TTC549 (cell line): Measurements from ENCODE around the gene FAM50B.

Source experiments
- FAIRE-seq: peaks from 2 replicates; lab custom pipeline; 2012; peaks lifted over from hg19 to GRCh38; lab: Jason Lieb, UNC

The FAM50B gene

GRCh38 chr6:3873051-3873450 lies 23.9 kb downstream of the FAM50B start:
- no peak for FAIRE-seq

GRCh38 chr6:3874069-3874468 lies 24.9 kb downstream of the FAM50B start:
- FAIRE-seq: no peak

GRCh38 chr6:3875486-3875885 lies 26.3 kb downstream of the FAM50B start:
- no peak for FAIRE-seq

- FAIRE-seq: no peak
Observed at GRCh38 chr6:3876101-3876500, 26.9 kb downstream of the FAM50B start.

- FAIRE-seq: no peak
Observed at GRCh38 chr6:3876866-3877265, 27.7 kb downstream of the FAM50B start.

GRCh38 chr6:3878048-3878666 lies 29.0 kb downstream of the FAM50B start:
- FAIRE-seq: no peak

- FAIRE-seq: no peak
Observed at GRCh38 chr6:3879194-3879952, 30.2 kb downstream of the FAM50B start.

- FAIRE-seq: no peak
Observed at GRCh38 chr6:3881711-3882421, 32.7 kb downstream of the FAM50B start.

- FAIRE-seq: no peak
Observed at GRCh38 chr6:3882431-3882830, 33.3 kb downstream of the FAM50B start.

- FAIRE-seq: no peak
Observed at GRCh38 chr6:3882866-3883265, 33.7 kb downstream of the FAM50B start.

- FAIRE-seq: no peak
Observed at GRCh38 chr6:3884007-3884745, 35.0 kb downstream of the FAM50B start.

- no peak for FAIRE-seq
Observed at GRCh38 chr6:3885262-3886036, 36.3 kb downstream of the FAM50B start.

- FAIRE-seq: no peak
Observed at GRCh38 chr6:3887150-3887700, 38.1 kb downstream of the FAM50B start.

- no peak for FAIRE-seq
Observed at GRCh38 chr6:3888153-3888957, 39.2 kb downstream of the FAM50B start.

GRCh38 chr6:3890047-3890446 lies 40.9 kb downstream of the FAM50B start:
- no peak for FAIRE-seq

GRCh38 chr6:3891883-3892282 lies 42.7 kb downstream of the FAM50B start:
- no peak for FAIRE-seq

GRCh38 chr6:3892603-3893002 lies 43.4 kb downstream of the FAM50B start:
- FAIRE-seq: no peak

- no peak for FAIRE-seq
Observed at GRCh38 chr6:3893487-3893886, 44.3 kb downstream of the FAM50B start.

GRCh38 chr6:3893917-3894316 lies 44.7 kb downstream of the FAM50B start:
- no peak for FAIRE-seq

- FAIRE-seq: no peak
Observed at GRCh38 chr6:3894590-3895311, 45.6 kb downstream of the FAM50B start.
